WTC11 (cell line): ENCODE data around the gene YES1.

ENCODE experiments used
- ATF1 ChIP-seq: sonication (generic); formaldehyde crosslinking; IDR thresholded peaks from 2 replicates; pipeline ENCODE4 v1.8.1; 2023; ENCODE audit warnings: mild to moderate bottlenecking, moderate library complexity, missing genetic modification reagents
- CREB1 ChIP-seq: sonication (generic); formaldehyde crosslinking; IDR thresholded peaks from 2 replicates; pipeline ENCODE4 v1.8.0; 2023; ENCODE audit warnings: mild to moderate bottlenecking, missing genetic modification reagents
- ELF4 ChIP-seq: sonication (generic); formaldehyde crosslinking; IDR thresholded peaks from 2 replicates; pipeline ENCODE4 v1.8.1; 2022; ENCODE audit warnings: low read depth, mild to moderate bottlenecking, moderate library complexity, missing genetic modification reagents
- GABPB1 ChIP-seq: sonication (generic); formaldehyde crosslinking; IDR thresholded peaks from 2 replicates; pipeline ENCODE4 v1.8.1; 2023; ENCODE audit warnings: mild to moderate bottlenecking, missing genetic modification reagents
- KAT7 ChIP-seq: sonication (generic); formaldehyde crosslinking; IDR thresholded peaks from 2 replicates; pipeline ENCODE4 v1.8.1; 2023; ENCODE audit warnings: missing genetic modification reagents, mild to moderate bottlenecking, borderline replicate concordance
- MXD4 ChIP-seq: fragments of 250-450 bp; sonication (Bioruptor Pico); IDR thresholded peaks from 2 replicates; pipeline ENCODE4 v1.8.0; 2021; ENCODE audit warnings: mild to moderate bottlenecking, moderate library complexity, borderline replicate concordance
- SMAD3 ChIP-seq: sonication (generic); formaldehyde crosslinking; IDR thresholded peaks from 2 replicates; pipeline ENCODE4 v1.8.0; 2022; ENCODE audit warnings: missing genetic modification reagents, mild to moderate bottlenecking, borderline replicate concordance
- SMAD4 ChIP-seq: sonication (generic); formaldehyde crosslinking; IDR thresholded peaks from 2 replicates; pipeline ENCODE4 v1.8.0; 2022; ENCODE audit warnings: mild to moderate bottlenecking, missing genetic modification reagents
- ZNF219 ChIP-seq: sonication (generic); formaldehyde crosslinking; IDR thresholded peaks from 2 replicates; pipeline ENCODE4 v1.8.0; 2023; ENCODE audit warnings: missing genetic modification reagents, mild to moderate bottlenecking, borderline replicate concordance
- TF ChIP-seq, protein P1 (sequence below): fragments of 200-600 bp; IDR thresholded peaks from 2 replicates; pipeline ENCODE4 v1.8.0; 2022; ENCODE audit warnings: antibody characterized with exemption
- TF ChIP-seq, protein P2 (sequence below): sonication (generic); formaldehyde crosslinking; IDR thresholded peaks from 2 replicates; pipeline ENCODE4 v1.8.0; 2022; ENCODE audit warnings: mild to moderate bottlenecking, missing genetic modification reagents
- TF ChIP-seq, protein P3 (sequence below): sonication (generic); formaldehyde crosslinking; IDR thresholded peaks from 2 replicates; pipeline ENCODE4 v1.8.1; 2023; ENCODE audit warnings: mild to moderate bottlenecking, missing genetic modification reagents, moderate library complexity

DNA sequence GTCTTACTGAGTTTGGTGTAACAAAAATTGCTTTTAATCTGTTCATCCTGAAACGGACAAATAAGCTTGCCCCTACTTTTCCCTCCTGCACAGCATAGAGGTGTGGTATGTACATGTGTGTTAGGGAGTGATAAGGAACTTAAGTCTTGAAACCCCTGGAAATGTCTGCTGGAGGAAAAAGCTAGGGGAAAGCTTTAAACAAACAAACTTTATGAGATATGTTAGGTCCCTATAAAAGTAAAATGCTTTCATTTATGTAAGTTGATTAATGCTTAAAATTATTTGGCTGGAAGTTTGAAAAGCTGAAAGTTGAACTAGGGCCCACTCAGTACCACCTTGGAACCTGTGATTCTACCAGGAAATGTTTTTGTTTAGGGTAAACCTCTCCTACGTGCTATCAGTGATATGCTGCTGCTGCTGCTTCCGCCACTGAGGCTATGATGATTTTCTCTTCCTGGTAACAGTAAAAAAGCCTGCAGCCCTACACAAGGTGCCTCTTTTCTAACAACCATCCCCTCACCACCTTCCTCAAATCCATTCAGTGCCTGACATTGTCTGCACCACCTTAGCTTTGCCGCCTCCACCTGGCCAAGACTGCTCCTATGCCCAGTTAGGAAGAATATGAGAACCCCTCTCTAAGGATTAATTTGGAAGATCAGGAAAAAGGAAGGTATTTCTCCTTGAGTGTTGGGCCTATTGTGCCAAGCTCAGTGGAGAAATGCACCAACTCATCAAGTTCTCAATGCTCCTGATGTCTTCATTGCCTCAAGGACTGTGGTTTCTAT is 2.5 kb upstream of the YES1 start:
- TF ChIP-seq ZNF219 (no peak), GABPB1 (CRISPR knock-in tag) (no peak), ELF4 (no peak), SMAD3 (no peak), SMAD4 (CRISPR knock-in tag) (no peak), ATF1 (CRISPR knock-in tag) (no peak), MXD4 (no peak), CREB1 (CRISPR knock-in tag) (no peak), KAT7 (CRISPR knock-in tag) (no peak)
- TF ChIP-seq, protein P1, sequence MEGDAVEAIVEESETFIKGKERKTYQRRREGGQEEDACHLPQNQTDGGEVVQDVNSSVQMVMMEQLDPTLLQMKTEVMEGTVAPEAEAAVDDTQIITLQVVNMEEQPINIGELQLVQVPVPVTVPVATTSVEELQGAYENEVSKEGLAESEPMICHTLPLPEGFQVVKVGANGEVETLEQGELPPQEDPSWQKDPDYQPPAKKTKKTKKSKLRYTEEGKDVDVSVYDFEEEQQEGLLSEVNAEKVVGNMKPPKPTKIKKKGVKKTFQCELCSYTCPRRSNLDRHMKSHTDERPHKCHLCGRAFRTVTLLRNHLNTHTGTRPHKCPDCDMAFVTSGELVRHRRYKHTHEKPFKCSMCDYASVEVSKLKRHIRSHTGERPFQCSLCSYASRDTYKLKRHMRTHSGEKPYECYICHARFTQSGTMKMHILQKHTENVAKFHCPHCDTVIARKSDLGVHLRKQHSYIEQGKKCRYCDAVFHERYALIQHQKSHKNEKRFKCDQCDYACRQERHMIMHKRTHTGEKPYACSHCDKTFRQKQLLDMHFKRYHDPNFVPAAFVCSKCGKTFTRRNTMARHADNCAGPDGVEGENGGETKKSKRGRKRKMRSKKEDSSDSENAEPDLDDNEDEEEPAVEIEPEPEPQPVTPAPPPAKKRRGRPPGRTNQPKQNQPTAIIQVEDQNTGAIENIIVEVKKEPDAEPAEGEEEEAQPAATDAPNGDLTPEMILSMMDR = no peak
- TF ChIP-seq, protein P2, sequence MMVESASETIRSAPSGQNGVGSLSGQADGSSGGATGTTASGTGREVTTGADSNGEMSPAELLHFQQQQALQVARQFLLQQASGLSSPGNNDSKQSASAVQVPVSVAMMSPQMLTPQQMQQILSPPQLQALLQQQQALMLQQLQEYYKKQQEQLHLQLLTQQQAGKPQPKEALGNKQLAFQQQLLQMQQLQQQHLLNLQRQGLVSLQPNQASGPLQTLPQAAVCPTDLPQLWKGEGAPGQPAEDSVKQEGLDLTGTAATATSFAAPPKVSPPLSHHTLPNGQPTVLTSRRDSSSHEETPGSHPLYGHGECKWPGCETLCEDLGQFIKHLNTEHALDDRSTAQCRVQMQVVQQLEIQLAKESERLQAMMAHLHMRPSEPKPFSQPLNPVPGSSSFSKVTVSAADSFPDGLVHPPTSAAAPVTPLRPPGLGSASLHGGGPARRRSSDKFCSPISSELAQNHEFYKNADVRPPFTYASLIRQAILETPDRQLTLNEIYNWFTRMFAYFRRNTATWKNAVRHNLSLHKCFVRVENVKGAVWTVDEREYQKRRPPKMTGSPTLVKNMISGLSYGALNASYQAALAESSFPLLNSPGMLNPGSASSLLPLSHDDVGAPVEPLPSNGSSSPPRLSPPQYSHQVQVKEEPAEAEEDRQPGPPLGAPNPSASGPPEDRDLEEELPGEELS (CRISPR knock-in tag) = no peak
- TF ChIP-seq, protein P3, sequence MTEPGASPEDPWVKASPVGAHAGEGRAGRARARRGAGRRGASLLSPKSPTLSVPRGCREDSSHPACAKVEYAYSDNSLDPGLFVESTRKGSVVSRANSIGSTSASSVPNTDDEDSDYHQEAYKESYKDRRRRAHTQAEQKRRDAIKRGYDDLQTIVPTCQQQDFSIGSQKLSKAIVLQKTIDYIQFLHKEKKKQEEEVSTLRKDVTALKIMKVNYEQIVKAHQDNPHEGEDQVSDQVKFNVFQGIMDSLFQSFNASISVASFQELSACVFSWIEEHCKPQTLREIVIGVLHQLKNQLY (CRISPR knock-in tag) = no peak
